WTC11 (cell line): ENCODE data around the gene PLXNA2. TPM values are rescaled to one million over a fixed set of nuclear protein-coding genes. Genes with fewer than 3 reads are reported as not detected.
A peak's percentile ranks its signal among the peaks of the same experiment; 100 is the strongest.

Experiments used
- ATAC-seq: fragments of 200-7000 bp; cut with Tn5 transposase; 2 replicates; pipeline ENCODE4 v1.10.0; 2021; ENCODE audit warnings: mild to moderate bottlenecking, moderate library complexity
- CTCF ChIA-PET: fragments of 300-600 bp; sonication (Branson Sonifier 250); formaldehyde crosslinking; loops from one replicate; lab custom pipeline; 2021; ENCODE audit warnings: antibody characterized with exemption; lab: Charles Lee
- POLR2A ChIA-PET: fragments of 350-600 bp; sonication (Branson Sonifier 250); formaldehyde crosslinking; loops from one replicate; lab custom pipeline; 2021; ENCODE audit warnings: antibody characterized with exemption; lab: Charles Lee
- DNase-seq: peaks from one replicate; pipeline ENCODE4 v3.0.0; 2021; ENCODE audit warnings: low spot score
- H3K27ac Mint-ChIP-seq: 2 replicates; pipeline ENCODE4 v1.8.0; 2021; ENCODE audit warnings: mixed read lengths
- H3K27me3 Mint-ChIP-seq: 2 replicates; pipeline ENCODE4 v1.8.0; 2021; ENCODE audit warnings: low read depth, mild to moderate bottlenecking, moderate library complexity, mixed read lengths
- H3K36me3 Mint-ChIP-seq: 2 replicates; pipeline ENCODE4 v1.8.0; 2021; ENCODE audit warnings: mixed read lengths
- H3K4me1 Mint-ChIP-seq: 2 replicates; pipeline ENCODE4 v1.8.0; 2022; ENCODE audit warnings: mixed read lengths
- H3K4me3 Mint-ChIP-seq: 2 replicates; pipeline ENCODE4 v1.8.0; 2021; ENCODE audit warnings: mild to moderate bottlenecking, moderate library complexity, mixed read lengths
- H3K9me3 Mint-ChIP-seq: 2 replicates; pipeline ENCODE4 v1.8.0; 2021; ENCODE audit warnings: mixed read lengths
- CREB1 ChIP-seq: sonication (generic); formaldehyde crosslinking; IDR thresholded peaks from 2 replicates; pipeline ENCODE4 v1.8.0; 2023; ENCODE audit warnings: mild to moderate bottlenecking, missing genetic modification reagents
- FOXP1 ChIP-seq: sonication (generic); formaldehyde crosslinking; IDR thresholded peaks from 2 replicates; pipeline ENCODE4 v1.8.0; 2022; ENCODE audit warnings: missing genetic modification reagents, mild to moderate bottlenecking, moderate library complexity, borderline replicate concordance
- IRF2 ChIP-seq: sonication (generic); formaldehyde crosslinking; IDR thresholded peaks from 2 replicates; pipeline ENCODE4 v1.8.0; 2022; ENCODE audit warnings: low read depth, missing genetic modification reagents, borderline replicate concordance
- NFYB ChIP-seq: sonication (generic); formaldehyde crosslinking; conservative IDR thresholded peaks from 2 replicates; pipeline ENCODE4 v1.8.0; 2022; ENCODE audit warnings: low read depth, missing genetic modification reagents
- NR1H2 ChIP-seq: sonication (generic); formaldehyde crosslinking; IDR thresholded peaks from 2 replicates; pipeline ENCODE4 v1.9.0; 2021; ENCODE audit warnings: mild to moderate bottlenecking, moderate library complexity, missing genetic modification reagents
- TP53 ChIP-seq: sonication (generic); formaldehyde crosslinking; IDR thresholded peaks from 2 replicates; pipeline ENCODE4 v1.8.1; 2023; ENCODE audit warnings: mild to moderate bottlenecking, missing genetic modification reagents
- ZNF263 ChIP-seq: sonication (generic); formaldehyde crosslinking; IDR thresholded peaks from 2 replicates; pipeline ENCODE4 v1.8.1; 2022; ENCODE audit warnings: low read depth, mild to moderate bottlenecking, moderate library complexity, missing genetic modification reagents
- ZNF396 ChIP-seq: fragments of 250-450 bp; sonication (Bioruptor Pico); IDR thresholded peaks from 2 replicates; pipeline ENCODE4 v1.8.0; 2021; ENCODE audit warnings: mild to moderate bottlenecking, moderate library complexity, borderline replicate concordance
- total RNA-seq: library from RNA; stranded (reverse); gene quantifications from 3 replicates; pipeline ENCODE4 v1.2.3, GENCODE V29; 2021
- TF ChIP-seq, protein P1 (sequence below): sonication (generic); formaldehyde crosslinking; IDR thresholded peaks from 2 replicates; pipeline ENCODE4 v1.8.0; 2022; ENCODE audit warnings: mild to moderate bottlenecking, missing genetic modification reagents
- TF ChIP-seq, protein P2 (sequence below): sonication (generic); formaldehyde crosslinking; IDR thresholded peaks from 2 replicates; pipeline ENCODE4 v1.8.1; 2023; ENCODE audit warnings: mild to moderate bottlenecking, missing genetic modification reagents
- TF ChIP-seq, protein P3 (sequence below): sonication (generic); formaldehyde crosslinking; IDR thresholded peaks from 2 replicates; pipeline ENCODE4 v1.8.1; 2023; ENCODE audit warnings: mild to moderate bottlenecking, missing genetic modification reagents, borderline replicate concordance
- TF ChIP-seq, protein P4 (sequence below): fragments of 250-450 bp; sonication (Bioruptor Pico); IDR thresholded peaks from 2 replicates; pipeline ENCODE4 v1.9.0; 2021; ENCODE audit warnings: mild to moderate bottlenecking
- TF ChIP-seq, protein P5 (sequence below): sonication (generic); formaldehyde crosslinking; IDR thresholded peaks from 2 replicates; pipeline ENCODE4 v1.8.1; 2023; ENCODE audit warnings: mild to moderate bottlenecking, missing genetic modification reagents, moderate library complexity
- TF ChIP-seq, protein P6 (sequence below): sonication (generic); formaldehyde crosslinking; conservative IDR thresholded peaks from 2 replicates; pipeline ENCODE4 v1.8.1; 2023; ENCODE audit warnings: mild to moderate bottlenecking, low read depth, missing genetic modification reagents, moderate library complexity
- TF ChIP-seq, protein P7 (sequence below): sonication (generic); formaldehyde crosslinking; IDR thresholded peaks from 2 replicates; pipeline ENCODE4 v1.8.0; 2022; ENCODE audit warnings: mild to moderate bottlenecking, missing genetic modification reagents

PLXNA2 gene
- total RNA-seq, 1 experiment from 2014 or later = 4.2 TPM

DNA sequence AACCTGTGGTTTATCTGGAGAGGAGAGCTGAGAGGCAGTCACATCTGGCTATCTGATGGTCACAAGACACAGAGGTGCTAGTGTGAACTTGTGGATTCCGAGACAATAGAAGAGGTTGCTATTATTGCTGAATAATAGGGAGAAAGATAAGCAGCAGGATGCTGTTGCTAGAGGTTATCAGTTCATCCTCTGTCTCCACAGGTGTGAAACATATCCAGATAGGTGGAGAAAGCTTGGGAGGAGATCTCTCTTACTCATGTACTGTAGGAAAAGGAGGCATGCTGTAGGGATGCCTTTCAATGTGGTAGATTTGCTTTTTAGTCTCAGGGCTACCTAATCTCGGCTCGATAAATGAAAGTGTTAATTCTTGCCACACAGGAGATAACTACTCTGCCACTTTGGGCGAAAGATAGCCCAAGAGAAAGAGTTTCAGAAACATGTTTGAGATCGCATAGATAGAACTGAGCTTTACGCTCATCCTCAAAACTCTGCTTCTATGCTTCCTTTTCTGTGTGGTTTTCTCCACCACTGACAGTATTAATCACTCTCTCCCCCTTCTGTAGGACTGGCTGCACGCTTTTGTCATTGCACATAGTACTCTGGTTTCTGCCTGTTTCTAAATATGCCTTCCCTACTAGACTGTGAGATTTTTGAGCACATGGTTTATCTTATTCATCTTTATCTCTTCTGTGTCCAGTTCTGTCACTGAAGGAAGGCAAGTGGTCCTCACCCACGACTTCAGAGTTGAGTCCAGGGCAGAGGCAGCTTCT lies 36.7 kb upstream of the PLXNA2 start (continued):
- TF ChIP-seq, protein P1, sequence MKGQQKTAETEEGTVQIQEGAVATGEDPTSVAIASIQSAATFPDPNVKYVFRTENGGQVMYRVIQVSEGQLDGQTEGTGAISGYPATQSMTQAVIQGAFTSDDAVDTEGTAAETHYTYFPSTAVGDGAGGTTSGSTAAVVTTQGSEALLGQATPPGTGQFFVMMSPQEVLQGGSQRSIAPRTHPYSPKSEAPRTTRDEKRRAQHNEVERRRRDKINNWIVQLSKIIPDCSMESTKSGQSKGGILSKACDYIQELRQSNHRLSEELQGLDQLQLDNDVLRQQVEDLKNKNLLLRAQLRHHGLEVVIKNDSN (CRISPR knock-in tag) = no peak
- TF ChIP-seq, protein P2, sequence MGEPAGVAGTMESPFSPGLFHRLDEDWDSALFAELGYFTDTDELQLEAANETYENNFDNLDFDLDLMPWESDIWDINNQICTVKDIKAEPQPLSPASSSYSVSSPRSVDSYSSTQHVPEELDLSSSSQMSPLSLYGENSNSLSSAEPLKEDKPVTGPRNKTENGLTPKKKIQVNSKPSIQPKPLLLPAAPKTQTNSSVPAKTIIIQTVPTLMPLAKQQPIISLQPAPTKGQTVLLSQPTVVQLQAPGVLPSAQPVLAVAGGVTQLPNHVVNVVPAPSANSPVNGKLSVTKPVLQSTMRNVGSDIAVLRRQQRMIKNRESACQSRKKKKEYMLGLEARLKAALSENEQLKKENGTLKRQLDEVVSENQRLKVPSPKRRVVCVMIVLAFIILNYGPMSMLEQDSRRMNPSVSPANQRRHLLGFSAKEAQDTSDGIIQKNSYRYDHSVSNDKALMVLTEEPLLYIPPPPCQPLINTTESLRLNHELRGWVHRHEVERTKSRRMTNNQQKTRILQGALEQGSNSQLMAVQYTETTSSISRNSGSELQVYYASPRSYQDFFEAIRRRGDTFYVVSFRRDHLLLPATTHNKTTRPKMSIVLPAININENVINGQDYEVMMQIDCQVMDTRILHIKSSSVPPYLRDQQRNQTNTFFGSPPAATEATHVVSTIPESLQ = no peak
- TF ChIP-seq, protein P3, sequence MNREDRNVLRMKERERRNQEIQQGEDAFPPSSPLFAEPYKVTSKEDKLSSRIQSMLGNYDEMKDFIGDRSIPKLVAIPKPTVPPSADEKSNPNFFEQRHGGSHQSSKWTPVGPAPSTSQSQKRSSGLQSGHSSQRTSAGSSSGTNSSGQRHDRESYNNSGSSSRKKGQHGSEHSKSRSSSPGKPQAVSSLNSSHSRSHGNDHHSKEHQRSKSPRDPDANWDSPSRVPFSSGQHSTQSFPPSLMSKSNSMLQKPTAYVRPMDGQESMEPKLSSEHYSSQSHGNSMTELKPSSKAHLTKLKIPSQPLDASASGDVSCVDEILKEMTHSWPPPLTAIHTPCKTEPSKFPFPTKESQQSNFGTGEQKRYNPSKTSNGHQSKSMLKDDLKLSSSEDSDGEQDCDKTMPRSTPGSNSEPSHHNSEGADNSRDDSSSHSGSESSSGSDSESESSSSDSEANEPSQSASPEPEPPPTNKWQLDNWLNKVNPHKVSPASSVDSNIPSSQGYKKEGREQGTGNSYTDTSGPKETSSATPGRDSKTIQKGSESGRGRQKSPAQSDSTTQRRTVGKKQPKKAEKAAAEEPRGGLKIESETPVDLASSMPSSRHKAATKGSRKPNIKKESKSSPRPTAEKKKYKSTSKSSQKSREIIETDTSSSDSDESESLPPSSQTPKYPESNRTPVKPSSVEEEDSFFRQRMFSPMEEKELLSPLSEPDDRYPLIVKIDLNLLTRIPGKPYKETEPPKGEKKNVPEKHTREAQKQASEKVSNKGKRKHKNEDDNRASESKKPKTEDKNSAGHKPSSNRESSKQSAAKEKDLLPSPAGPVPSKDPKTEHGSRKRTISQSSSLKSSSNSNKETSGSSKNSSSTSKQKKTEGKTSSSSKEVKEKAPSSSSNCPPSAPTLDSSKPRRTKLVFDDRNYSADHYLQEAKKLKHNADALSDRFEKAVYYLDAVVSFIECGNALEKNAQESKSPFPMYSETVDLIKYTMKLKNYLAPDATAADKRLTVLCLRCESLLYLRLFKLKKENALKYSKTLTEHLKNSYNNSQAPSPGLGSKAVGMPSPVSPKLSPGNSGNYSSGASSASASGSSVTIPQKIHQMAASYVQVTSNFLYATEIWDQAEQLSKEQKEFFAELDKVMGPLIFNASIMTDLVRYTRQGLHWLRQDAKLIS = no peak
- TF ChIP-seq, protein P4, sequence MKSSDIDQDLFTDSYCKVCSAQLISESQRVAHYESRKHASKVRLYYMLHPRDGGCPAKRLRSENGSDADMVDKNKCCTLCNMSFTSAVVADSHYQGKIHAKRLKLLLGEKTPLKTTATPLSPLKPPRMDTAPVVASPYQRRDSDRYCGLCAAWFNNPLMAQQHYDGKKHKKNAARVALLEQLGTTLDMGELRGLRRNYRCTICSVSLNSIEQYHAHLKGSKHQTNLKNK = no peak
- TF ChIP-seq IRF2 (CRISPR knock-in tag) (no peak), NR1H2 (CRISPR knock-in tag) (no peak), NFYB (CRISPR knock-in tag) (no peak), CREB1 (CRISPR knock-in tag) (no peak)
- TF ChIP-seq, protein P5, sequence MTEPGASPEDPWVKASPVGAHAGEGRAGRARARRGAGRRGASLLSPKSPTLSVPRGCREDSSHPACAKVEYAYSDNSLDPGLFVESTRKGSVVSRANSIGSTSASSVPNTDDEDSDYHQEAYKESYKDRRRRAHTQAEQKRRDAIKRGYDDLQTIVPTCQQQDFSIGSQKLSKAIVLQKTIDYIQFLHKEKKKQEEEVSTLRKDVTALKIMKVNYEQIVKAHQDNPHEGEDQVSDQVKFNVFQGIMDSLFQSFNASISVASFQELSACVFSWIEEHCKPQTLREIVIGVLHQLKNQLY (CRISPR knock-in tag) = no peak
- TF ChIP-seq, protein P6, sequence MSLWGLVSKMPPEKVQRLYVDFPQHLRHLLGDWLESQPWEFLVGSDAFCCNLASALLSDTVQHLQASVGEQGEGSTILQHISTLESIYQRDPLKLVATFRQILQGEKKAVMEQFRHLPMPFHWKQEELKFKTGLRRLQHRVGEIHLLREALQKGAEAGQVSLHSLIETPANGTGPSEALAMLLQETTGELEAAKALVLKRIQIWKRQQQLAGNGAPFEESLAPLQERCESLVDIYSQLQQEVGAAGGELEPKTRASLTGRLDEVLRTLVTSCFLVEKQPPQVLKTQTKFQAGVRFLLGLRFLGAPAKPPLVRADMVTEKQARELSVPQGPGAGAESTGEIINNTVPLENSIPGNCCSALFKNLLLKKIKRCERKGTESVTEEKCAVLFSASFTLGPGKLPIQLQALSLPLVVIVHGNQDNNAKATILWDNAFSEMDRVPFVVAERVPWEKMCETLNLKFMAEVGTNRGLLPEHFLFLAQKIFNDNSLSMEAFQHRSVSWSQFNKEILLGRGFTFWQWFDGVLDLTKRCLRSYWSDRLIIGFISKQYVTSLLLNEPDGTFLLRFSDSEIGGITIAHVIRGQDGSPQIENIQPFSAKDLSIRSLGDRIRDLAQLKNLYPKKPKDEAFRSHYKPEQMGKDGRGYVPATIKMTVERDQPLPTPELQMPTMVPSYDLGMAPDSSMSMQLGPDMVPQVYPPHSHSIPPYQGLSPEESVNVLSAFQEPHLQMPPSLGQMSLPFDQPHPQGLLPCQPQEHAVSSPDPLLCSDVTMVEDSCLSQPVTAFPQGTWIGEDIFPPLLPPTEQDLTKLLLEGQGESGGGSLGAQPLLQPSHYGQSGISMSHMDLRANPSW (CRISPR knock-in tag) = no peak

DNA sequence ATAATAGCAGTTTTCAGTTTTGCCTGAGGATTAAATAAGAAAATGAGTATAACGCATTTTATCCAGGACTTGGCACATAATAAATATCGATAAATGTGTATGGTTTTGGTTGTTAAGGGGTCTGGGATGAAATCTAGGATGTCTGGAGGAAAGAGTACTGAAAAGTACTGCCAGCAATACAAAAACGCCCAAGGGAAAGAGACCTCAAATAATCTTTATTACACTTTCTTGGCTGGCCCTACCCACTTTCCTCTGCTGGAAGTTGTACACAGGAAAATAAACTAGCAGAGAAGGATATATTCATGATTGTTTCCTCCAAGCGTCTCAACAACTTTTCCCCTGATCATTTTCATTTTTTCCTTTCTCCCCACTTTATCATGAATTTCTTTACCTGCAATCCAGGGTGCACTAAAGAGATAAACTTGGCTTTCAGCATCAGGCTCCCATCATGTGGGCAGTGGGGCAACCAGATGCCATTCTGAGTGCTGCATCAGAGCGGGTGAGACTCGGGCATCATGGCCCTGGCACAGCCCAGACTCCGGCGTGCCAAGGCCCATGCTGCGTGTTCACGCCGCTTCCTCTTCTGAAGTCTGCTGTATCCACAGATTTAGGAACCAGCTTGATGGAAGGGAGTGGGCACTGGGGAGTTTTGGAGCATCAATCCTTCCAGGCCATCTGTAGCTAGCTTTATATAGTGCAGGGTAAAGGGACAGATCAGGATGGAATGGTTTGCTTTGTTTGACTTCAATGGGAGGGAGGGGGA lies 35.8 kb upstream of the PLXNA2 start:
- no peak overlapping the region for H3K4me3 Mint-ChIP-seq
- ATAC-seq = peak; percentile 36; the same call in 1 of the 2 replicates
- H3K36me3 Mint-ChIP-seq = no peaks in the 10 kb centered on the region
- peaks cover 27% of the 10 kb centered on the region for H3K4me1 Mint-ChIP-seq
- no peak overlapping the region for H3K27ac Mint-ChIP-seq
- CTCF ChIA-PET = interaction anchor here (1.9 kb wide), 1 partner anchor 10 kb away, joined by 6 read pairs; no protein-coding TSS in a partner anchor
- H3K27me3 Mint-ChIP-seq = peaks cover 24% of the 10 kb centered on the region
- POLR2A ChIA-PET = no interaction called here
- no peak for DNase-seq
- no peaks in the 10 kb centered on the region for H3K9me3 Mint-ChIP-seq
- TF ChIP-seq, protein P3 = no peak
- TF ChIP-seq ZNF263 (CRISPR knock-in tag) (no peak), CREB1 (CRISPR knock-in tag) (no peak), FOXP1 (CRISPR knock-in tag) (no peak), ZNF396 (CRISPR knock-in tag) (no peak), TP53 (CRISPR knock-in tag) (no peak)
- TF ChIP-seq, protein P7, sequence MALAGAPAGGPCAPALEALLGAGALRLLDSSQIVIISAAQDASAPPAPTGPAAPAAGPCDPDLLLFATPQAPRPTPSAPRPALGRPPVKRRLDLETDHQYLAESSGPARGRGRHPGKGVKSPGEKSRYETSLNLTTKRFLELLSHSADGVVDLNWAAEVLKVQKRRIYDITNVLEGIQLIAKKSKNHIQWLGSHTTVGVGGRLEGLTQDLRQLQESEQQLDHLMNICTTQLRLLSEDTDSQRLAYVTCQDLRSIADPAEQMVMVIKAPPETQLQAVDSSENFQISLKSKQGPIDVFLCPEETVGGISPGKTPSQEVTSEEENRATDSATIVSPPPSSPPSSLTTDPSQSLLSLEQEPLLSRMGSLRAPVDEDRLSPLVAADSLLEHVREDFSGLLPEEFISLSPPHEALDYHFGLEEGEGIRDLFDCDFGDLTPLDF (CRISPR knock-in tag) = no peak
